CD14-positive monocyte (primary cell): ENCODE data around the gene NFATC2. TPM values are rescaled to one million over a fixed set of nuclear protein-coding genes. Genes with fewer than 3 reads are reported as not detected.

Experiments used
- DNase-seq, 3 donors: peaks; one replicate each; pipeline ENCODE4 v3.0.0-alpha.2; 2011 to 2022
- H2AFZ ChIP-seq: 2 replicates; pipeline ENCODE4 v1.6.0; 2012; ENCODE audit warnings: mild to moderate bottlenecking, low read depth, low read length, inconsistent platforms; ENCODE audit not compliant: insufficient read depth, poor library complexity, severe bottlenecking
- H3K27ac ChIP-seq, 2 donors: 1 replicate in 1 of 2; 2 replicates in 1 of 2; pipeline ENCODE4 v1.5.1; 2012 to 2013; ENCODE audit warnings: low read length in 2 of 2, control low read depth in 1 of 2, inconsistent platforms in 1 of 2, low read depth in 1 of 2, mild to moderate bottlenecking in 1 of 2
- H3K27me3 ChIP-seq, 2 donors: one replicate each; pipeline versions ENCODE4 v1.6.0 to v1.6.1; 2011 to 2013; ENCODE audit warnings: low read length in 2 of 2; ENCODE audit not compliant: control insufficient read depth in 2 of 2, insufficient read depth in 2 of 2
- H3K36me3 ChIP-seq, 2 donors: replicated peaks in 1 of 2; 1 replicate in 1 of 2; 2 replicates in 1 of 2; pipeline versions ENCODE4 v1.5.1 to v1.6.1; 2012 to 2013; ENCODE audit warnings: low read length in 2 of 2, control low read depth in 1 of 2, inconsistent platforms in 1 of 2, mild to moderate bottlenecking in 1 of 2; ENCODE audit not compliant: insufficient read depth in 2 of 2, control insufficient read depth in 1 of 2
- H3K4me1 ChIP-seq, 2 donors: 1 replicate in 1 of 2; 2 replicates in 1 of 2; pipeline versions ENCODE4 v1.5.1 to v1.6.1; 2012 to 2013; ENCODE audit warnings: low read length in 2 of 2, control low read depth in 1 of 2, inconsistent platforms in 1 of 2, mild to moderate bottlenecking in 1 of 2, moderate library complexity in 1 of 2; ENCODE audit not compliant: insufficient read depth in 2 of 2, control insufficient read depth in 1 of 2
- H3K4me2 ChIP-seq: replicated peaks from 2 replicates; pipeline ENCODE3; 2012; ENCODE audit warnings: low read length, moderate library complexity, mild to moderate bottlenecking; ENCODE audit not compliant: poor library complexity, severe bottlenecking; ENCODE audit errors: extremely low read depth
- H3K4me3 ChIP-seq, 3 experiments: fragments of 200-600 bp in 1 of 3; sonication (generic) in 1 of 3; replicated peaks in 1 of 3; 1 replicate in 2 of 3; 2 replicates in 1 of 3; pipeline ENCODE4 v1.5.1; 2011 to 2013; ENCODE audit warnings: low read length in 3 of 3, mild to moderate bottlenecking in 3 of 3, control low read depth in 2 of 3, low read depth in 2 of 3, inconsistent platforms in 1 of 3, moderate library complexity in 1 of 3
- H3K79me2 ChIP-seq: 2 replicates; pipeline ENCODE4 v1.6.0; 2012; ENCODE audit warnings: mild to moderate bottlenecking, control low read depth, inconsistent platforms, low read length, moderate library complexity; ENCODE audit not compliant: insufficient read depth
- H3K9ac ChIP-seq: 2 replicates; pipeline ENCODE4 v1.6.0; 2017; ENCODE audit warnings: low read length, mild to moderate bottlenecking; ENCODE audit not compliant: insufficient read depth, poor library complexity, severe bottlenecking
- H3K9me3 ChIP-seq, 2 donors: replicated peaks in 1 of 2; 1 replicate in 1 of 2; 2 replicates in 1 of 2; pipeline versions ENCODE4 v1.5.1 to v1.6.1; 2012 to 2013; ENCODE audit warnings: low read length in 2 of 2, control low read depth in 1 of 2; ENCODE audit not compliant: control insufficient read depth in 1 of 2, insufficient read depth in 1 of 2
- H4K20me1 ChIP-seq: 2 replicates; pipeline ENCODE4 v1.6.0; 2012; ENCODE audit warnings: mild to moderate bottlenecking, low read length, control low read depth, moderate library complexity; ENCODE audit not compliant: insufficient read depth
- H3K27ac Mint-ChIP-seq, 7 donors: one replicate each; pipeline ENCODE4 v1.8.0; 2020; ENCODE audit warnings: mild to moderate bottlenecking in 7 of 7, mixed read lengths in 7 of 7, moderate library complexity in 6 of 7, inconsistent platforms in 2 of 7
- H3K27me3 Mint-ChIP-seq, 3 donors: one replicate each; pipeline ENCODE4 v1.8.0; 2021 to 2022; ENCODE audit warnings: low read depth in 3 of 3, mild to moderate bottlenecking in 3 of 3, mixed read lengths in 3 of 3, moderate library complexity in 3 of 3, inconsistent platforms in 1 of 3
- H3K36me3 Mint-ChIP-seq, 2 donors: one replicate each; pipeline ENCODE4 v1.8.0; 2020; ENCODE audit warnings: mixed read lengths in 2 of 2, inconsistent platforms in 1 of 2, mild to moderate bottlenecking in 1 of 2
- H3K4me1 Mint-ChIP-seq: one replicate; pipeline ENCODE4 v1.8.0; 2020; ENCODE audit warnings: mild to moderate bottlenecking, mixed read lengths
- H3K4me3 Mint-ChIP-seq, 2 donors: one replicate each; pipeline ENCODE4 v1.8.0; 2020; ENCODE audit warnings: mild to moderate bottlenecking in 2 of 2, mixed read lengths in 2 of 2, moderate library complexity in 1 of 2
- H3K9me3 Mint-ChIP-seq, 7 donors: one replicate each; pipeline ENCODE4 v1.8.0; 2020 to 2022; ENCODE audit warnings: mixed read lengths in 7 of 7, mild to moderate bottlenecking in 6 of 7, moderate library complexity in 6 of 7, inconsistent platforms in 2 of 7
- WGBS: methylation state at CpG from one replicate; pipeline ENCODE4 v1.1.5; 2013; ENCODE audit warnings: missing lambda C conversion rate; ENCODE audit not compliant: insufficient coverage; 5-methylcytosine and 5-hydroxymethylcytosine counted together
- intact Hi-C, 2 donors: fragments of 100-400 bp; cut with micrococcal nuclease; formaldehyde crosslinking; loops; one replicate each; pipeline versions ENCODE4 v1.15.0 to v1.15.1; 2023
- polyA plus RNA-seq, 3 donors: library from polyadenylated mRNA; depleted of rRNA in 1 of 3; unstranded in 2 of 3; stranded (reverse) in 1 of 3; fragments of 300-500 nt in 2 of 3; fragments of >200 nt in 1 of 3; fragmentation: Illumina TruSeq in 2 of 3; gene quantifications; 1 replicate in 2 of 3; 2 replicates in 1 of 3; pipeline ENCODE4 v1.2.3, GENCODE V29; 2012 to 2021
- TF ChIP-seq, protein P1 (sequence below): fragments of 200-600 bp; IDR thresholded peaks from one replicate; pipeline ENCODE4 v1.8.0; 2022; ENCODE audit warnings: antibody characterized with exemption, mild to moderate bottlenecking

The NFATC2 gene
- polyA plus RNA-seq, 3 donors: 0.03 to 0.18 (median 0.11) TPM

- H3K9me3 ChIP-seq: no peaks in the 10 kb centered on the region
- H3K9ac ChIP-seq: no peak overlapping the region
- H3K4me3 ChIP-seq: no peak overlapping the region
- H3K36me3 ChIP-seq: no peaks in the 10 kb centered on the region
- 52% methylated on average over 9 of the region's 12 CpGs for WGBS
- H3K9me3 Mint-ChIP-seq: peaks cover 0 to 5% (median 0%) of the 10 kb centered on the region in 7 donors
- H3K4me1 Mint-ChIP-seq: peaks cover 9% of the 10 kb centered on the region
- DNase-seq: no peak
- H3K27ac ChIP-seq: no peak overlapping the region
- no peak overlapping the region for H2AFZ ChIP-seq
- H3K4me2 ChIP-seq: no peak overlapping the region
- H3K36me3 Mint-ChIP-seq: no peaks in the 10 kb centered on the region
- H3K27me3 Mint-ChIP-seq: peaks cover 0 to 9% (median 1%) of the 10 kb centered on the region in 3 donors
- intact Hi-C loops: no loop called here
- TF ChIP-seq, protein P1, sequence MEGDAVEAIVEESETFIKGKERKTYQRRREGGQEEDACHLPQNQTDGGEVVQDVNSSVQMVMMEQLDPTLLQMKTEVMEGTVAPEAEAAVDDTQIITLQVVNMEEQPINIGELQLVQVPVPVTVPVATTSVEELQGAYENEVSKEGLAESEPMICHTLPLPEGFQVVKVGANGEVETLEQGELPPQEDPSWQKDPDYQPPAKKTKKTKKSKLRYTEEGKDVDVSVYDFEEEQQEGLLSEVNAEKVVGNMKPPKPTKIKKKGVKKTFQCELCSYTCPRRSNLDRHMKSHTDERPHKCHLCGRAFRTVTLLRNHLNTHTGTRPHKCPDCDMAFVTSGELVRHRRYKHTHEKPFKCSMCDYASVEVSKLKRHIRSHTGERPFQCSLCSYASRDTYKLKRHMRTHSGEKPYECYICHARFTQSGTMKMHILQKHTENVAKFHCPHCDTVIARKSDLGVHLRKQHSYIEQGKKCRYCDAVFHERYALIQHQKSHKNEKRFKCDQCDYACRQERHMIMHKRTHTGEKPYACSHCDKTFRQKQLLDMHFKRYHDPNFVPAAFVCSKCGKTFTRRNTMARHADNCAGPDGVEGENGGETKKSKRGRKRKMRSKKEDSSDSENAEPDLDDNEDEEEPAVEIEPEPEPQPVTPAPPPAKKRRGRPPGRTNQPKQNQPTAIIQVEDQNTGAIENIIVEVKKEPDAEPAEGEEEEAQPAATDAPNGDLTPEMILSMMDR: no peak
- no peaks in the 10 kb centered on the region for H4K20me1 ChIP-seq
- H3K79me2 ChIP-seq: no peaks in the 10 kb centered on the region
- H3K4me1 ChIP-seq: no peaks in the 10 kb centered on the region
- H3K4me3 Mint-ChIP-seq: no peak overlapping the region
- no peak overlapping the region for H3K27ac Mint-ChIP-seq
- H3K27me3 ChIP-seq: no peaks in the 10 kb centered on the region
Measured at GRCh38 chr20:51412333-51412871, 130.1 kb downstream of the NFATC2 start.

DNA sequence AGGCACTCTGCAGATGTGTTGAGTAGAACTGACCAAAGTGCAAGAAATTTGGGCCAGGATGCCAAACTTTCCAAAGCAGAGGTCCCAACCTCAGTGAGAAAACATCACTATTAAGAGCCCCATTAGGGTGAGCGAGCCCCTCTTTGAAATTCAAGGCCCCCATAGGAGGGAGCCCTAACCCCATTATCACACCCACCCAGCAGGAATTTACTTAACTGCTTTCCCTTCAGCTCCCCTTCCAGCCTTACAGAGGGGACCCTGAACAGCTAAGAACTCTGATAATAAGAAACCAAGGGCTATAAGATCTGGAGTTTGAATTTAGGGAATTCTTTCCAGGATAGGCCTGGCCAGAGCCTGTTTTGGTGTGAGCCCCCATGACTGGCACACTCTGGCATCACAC lies 130.6 kb downstream of the NFATC2 start:
- 90% methylated on average over 1 of the region's 1 CpG for WGBS
- DNase-seq: no peak
- TF ChIP-seq, protein P1: no peak
- Histone ChIP-seq H3K36me3 (no peaks in the 10 kb centered on the region), H4K20me1 (no peaks in the 10 kb centered on the region), H3K9me3 (no peaks in the 10 kb centered on the region), H3K27ac (no peak overlapping the region), H2AFZ (no peak overlapping the region), H3K4me2 (no peak overlapping the region), H3K4me1 (no peaks in the 10 kb centered on the region), H3K9ac (no peak overlapping the region), H3K4me3 (no peak overlapping the region), H3K27me3 (no peaks in the 10 kb centered on the region), H3K79me2 (no peaks in the 10 kb centered on the region)
- peaks cover 5% of the 10 kb centered on the region for H3K4me1 Mint-ChIP-seq
- intact Hi-C loops: no loop called here
- H3K36me3 Mint-ChIP-seq: no peaks in the 10 kb centered on the region
- H3K9me3 Mint-ChIP-seq: peaks cover 0 to 5% (median 0%) of the 10 kb centered on the region in 7 donors
- H3K27me3 Mint-ChIP-seq: peaks cover 0 to 8% (median 1%) of the 10 kb centered on the region in 3 donors
- H3K27ac Mint-ChIP-seq: no peak overlapping the region
- no peak overlapping the region for H3K4me3 Mint-ChIP-seq
